Measurements from ENCODE around the gene XXYLT1.

XXYLT1 gene

GRCh38 chr3:195198426-195199346 lies 72.3 kb downstream of the XXYLT1 start:
- Histone ChIP-seq H3K4me1 (peaks cover 33 to 48% (median 40%) of the 10 kb centered on the region in 10 experiments), H3K27ac (no peak overlapping the region), H3K4me2 (peak overlapping the region in 7 of 11 experiments; percentile 11 to 60 (median 40); a peak in 12 of 22 replicates), H3K27me3 (no peaks in the 10 kb centered on the region), H3K4me3 (no peak overlapping the region), H3K36me3 (peaks cover 0 to 11% (median 7%) of the 10 kb centered on the region in 11 experiments; a peak in 7 of 22 replicates), H3K9me3 (replicated peaks in 1 of 11) (peaks cover 0 to 5% (median 0%) of the 10 kb centered on the region in 11 experiments; a peak in 2 of 22 replicates), H4K20me1 (peaks cover 5 to 44% (median 19%) of the 10 kb centered on the region in 11 experiments; a peak in 17 of 22 replicates), H3K9ac (no peak overlapping the region)
- TF ChIP-seq Cebpa-rat (IDR thresholded peaks at IDR 0.05) = no peak

DNA sequence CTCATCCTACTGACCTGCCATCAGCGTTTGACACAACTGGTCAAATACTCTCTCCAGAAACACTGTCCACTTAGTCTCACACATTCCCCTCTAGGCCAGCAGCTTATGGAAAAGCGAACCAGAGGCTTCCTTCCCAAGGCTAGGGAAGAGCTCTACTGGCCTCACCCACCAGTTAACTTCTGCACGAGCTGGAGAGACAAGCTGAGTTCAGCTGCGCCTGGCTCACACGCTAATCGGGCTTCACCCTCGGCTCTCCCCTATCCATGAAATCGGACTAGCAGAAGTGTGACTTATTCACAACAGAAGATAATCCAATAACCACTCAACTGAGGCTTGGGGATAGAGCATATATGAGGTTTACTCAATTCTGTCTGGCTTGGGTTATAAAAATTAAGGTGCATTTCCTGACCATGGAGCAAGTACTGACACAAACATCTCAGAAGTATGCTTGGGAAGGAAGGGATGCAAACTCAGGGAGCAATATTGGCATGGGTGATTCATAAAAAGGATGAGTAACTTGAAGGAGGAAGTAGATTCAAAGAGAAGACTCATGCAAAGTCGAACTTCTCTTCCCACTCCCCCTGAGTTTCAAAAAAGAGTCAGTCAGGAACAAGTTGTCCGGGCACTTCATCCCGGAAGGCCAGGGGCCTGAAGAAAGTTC lies 73.1 kb downstream of the XXYLT1 start:
- H4K20me1 ChIP-seq = peaks cover 5 to 36% (median 15%) of the 10 kb centered on the region in 11 experiments; a peak in 15 of 22 replicates
- H3K4me1 ChIP-seq = peaks cover 30 to 48% (median 39%) of the 10 kb centered on the region in 10 experiments
- no peaks in the 10 kb centered on the region for H3K27me3 ChIP-seq
- H3K9me3 ChIP-seq (replicated peaks in 1 of 11) = peaks cover 0 to 6% (median 0%) of the 10 kb centered on the region in 11 experiments; a peak in 6 of 22 replicates
- peaks cover 0 to 11% (median 7%) of the 10 kb centered on the region in 11 experiments; a peak in 7 of 22 replicates for H3K36me3 ChIP-seq
- H3K4me3 ChIP-seq = no peak overlapping the region
- H3K9ac ChIP-seq = no peak overlapping the region
- no peak overlapping the region for H3K27ac ChIP-seq
- no peak for TF ChIP-seq Cebpa-rat (IDR thresholded peaks at IDR 0.05)
- peak overlapping the region in 7 of 11 experiments; percentile 11 to 60 (median 40); a peak in 12 of 22 replicates for H3K4me2 ChIP-seq

- H3K27me3 ChIP-seq = no peaks in the 10 kb centered on the region
- peaks cover 5 to 34% (median 15%) of the 10 kb centered on the region in 11 experiments; a peak in 15 of 22 replicates for H4K20me1 ChIP-seq
- no peak overlapping the region for H3K27ac ChIP-seq
- peaks cover 0 to 20% (median 11%) of the 10 kb centered on the region in 11 experiments; a peak in 13 of 22 replicates for H3K36me3 ChIP-seq
- peaks cover 26 to 45% (median 36%) of the 10 kb centered on the region in 10 experiments for H3K4me1 ChIP-seq
- H3K4me3 ChIP-seq = no peak overlapping the region
- H3K9ac ChIP-seq = no peak overlapping the region
- H3K9me3 ChIP-seq (replicated peaks in 1 of 11) = peaks cover 11 to 21% (median 16%) of the 10 kb centered on the region in 11 experiments
- TF ChIP-seq Cebpa-rat (IDR thresholded peaks at IDR 0.05) = no peak
- H3K4me2 ChIP-seq = peak overlapping the region in 10 of 11 experiments; percentile 37 to 83 (median 66); a peak in 20 of 22 replicates
These were observed 74.7 kb downstream of the XXYLT1 start for GRCh38 chr3:195196266-195196665.

DNA sequence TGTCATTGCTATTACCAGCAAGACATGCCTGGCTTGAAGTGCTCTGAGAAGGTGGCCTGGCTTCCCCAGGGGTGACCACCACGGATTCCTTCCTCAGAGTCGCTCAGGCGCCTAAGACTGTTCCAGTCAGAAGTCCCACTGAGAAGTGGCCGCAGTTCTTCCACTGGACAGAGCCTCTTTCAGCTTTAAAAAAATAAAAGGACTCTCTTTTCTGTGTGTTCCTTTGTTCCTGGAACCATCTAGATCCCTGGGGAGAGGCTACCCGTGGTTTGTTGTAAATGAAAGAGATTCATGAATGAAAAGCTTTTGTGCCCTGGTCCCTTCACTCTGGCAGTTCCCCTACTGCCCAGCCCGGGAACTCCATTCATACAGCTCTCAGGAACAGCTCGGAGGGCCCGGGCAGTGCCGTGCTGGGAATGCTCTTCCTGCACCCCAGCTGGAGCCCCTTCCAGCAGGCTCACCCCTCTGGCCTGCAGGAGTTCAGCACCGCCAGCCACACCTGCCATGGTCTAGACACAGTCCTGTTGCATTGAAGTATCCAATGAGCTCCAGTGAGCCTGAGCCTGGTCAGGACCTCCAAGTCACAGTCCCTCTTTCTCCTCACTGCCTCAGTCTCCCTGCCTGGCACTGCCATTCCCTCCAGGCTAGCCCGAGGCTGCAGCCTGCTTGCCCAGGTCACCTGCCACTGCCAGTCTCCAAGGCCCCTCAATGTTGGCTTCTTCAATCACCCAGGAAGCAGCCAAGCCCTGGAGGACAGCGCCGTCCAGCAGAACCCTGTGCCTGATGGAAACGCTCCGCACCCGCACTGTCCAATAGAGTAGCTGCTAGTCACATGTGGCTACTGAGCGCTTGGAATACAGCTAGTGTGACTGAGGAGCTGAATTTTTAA lies 75.4 kb downstream of the XXYLT1 start:
- Histone ChIP-seq H3K27me3 (no peaks in the 10 kb centered on the region), H3K4me1 (peaks cover 22 to 43% (median 34%) of the 10 kb centered on the region in 10 experiments), H3K4me2 (peak overlapping the region; percentile 37 to 83 (median 66)), H3K9me3 (replicated peaks in 1 of 11) (peaks cover 18 to 28% (median 23%) of the 10 kb centered on the region in 11 experiments), H3K9ac (peak overlapping the region in 1 of 11 experiments; percentile 27; a peak in 1 of 22 replicates), H3K27ac (peak overlapping the region in 2 of 11 experiments; percentile 2 to 4; a peak in 1 of 22 replicates), H3K4me3 (no peak overlapping the region), H4K20me1 (peaks cover 5 to 34% (median 15%) of the 10 kb centered on the region in 11 experiments; a peak in 15 of 22 replicates), H3K36me3 (peaks cover 0 to 22% (median 11%) of the 10 kb centered on the region in 11 experiments; a peak in 13 of 22 replicates)
- no peak for TF ChIP-seq Cebpa-rat (IDR thresholded peaks at IDR 0.05)

DNA sequence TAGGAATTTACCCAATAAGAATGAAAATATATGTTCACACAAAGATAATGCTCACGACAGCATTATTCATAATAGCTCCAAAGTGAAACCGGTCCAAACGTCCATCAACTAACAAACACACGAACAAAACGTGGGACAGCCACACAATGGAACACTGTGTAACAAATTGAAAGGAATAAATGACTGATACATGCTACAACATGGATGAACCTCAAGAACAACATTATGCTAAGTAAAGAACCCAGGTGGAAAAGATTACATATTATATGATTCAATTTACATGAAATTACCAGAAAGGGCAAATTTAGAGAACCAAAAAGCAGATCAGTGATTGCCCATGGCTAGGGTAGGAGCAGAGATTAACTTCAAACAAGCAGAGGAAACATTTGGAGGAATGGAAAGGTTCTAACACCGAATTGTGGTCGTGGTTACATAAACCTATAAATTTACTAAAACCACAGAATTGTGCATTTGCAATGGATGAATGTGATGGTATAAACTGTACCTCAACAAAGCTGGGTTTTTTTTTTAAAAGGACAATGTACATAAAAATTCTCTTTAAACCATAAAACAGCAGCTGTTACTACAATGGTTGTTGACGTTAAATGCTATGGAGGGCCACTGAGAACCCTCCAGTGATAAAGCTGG lies 76.3 kb downstream of the XXYLT1 start:
- peaks cover 25 to 36% (median 29%) of the 10 kb centered on the region in 11 experiments for H3K9me3 ChIP-seq (replicated peaks in 1 of 11)
- H3K27ac ChIP-seq = no peak overlapping the region
- H3K4me1 ChIP-seq = peaks cover 22 to 43% (median 34%) of the 10 kb centered on the region in 10 experiments
- H3K4me3 ChIP-seq = no peak overlapping the region
- peak overlapping the region; percentile 37 to 83 (median 66); a peak in 20 of 22 replicates for H3K4me2 ChIP-seq
- no peaks in the 10 kb centered on the region for H3K27me3 ChIP-seq
- H4K20me1 ChIP-seq = peaks cover 5 to 34% (median 15%) of the 10 kb centered on the region in 11 experiments; a peak in 15 of 22 replicates
- no peak for TF ChIP-seq Cebpa-rat (IDR thresholded peaks at IDR 0.05)
- peaks cover 0 to 16% (median 6%) of the 10 kb centered on the region in 11 experiments; a peak in 12 of 22 replicates for H3K36me3 ChIP-seq
- no peak overlapping the region for H3K9ac ChIP-seq

DNA sequence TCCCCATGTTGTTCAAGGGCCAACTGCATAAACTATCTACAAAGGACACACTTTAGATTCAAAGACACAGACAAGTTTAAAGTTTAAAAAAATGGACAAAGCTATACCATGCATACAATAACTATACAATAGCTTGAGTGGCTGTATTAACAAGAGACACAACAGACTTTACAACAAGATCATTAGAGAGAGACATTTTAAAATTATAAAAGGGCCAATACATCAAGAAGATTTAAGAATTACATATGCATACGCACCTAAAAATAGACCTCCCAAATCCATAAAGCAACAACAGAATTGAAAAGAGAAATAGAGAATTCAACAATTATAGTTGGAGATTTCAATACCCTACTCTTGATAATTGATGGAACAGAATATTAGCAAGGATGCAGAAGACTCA lies 79.4 kb downstream of the XXYLT1 start:
- no peak overlapping the region for H3K27ac ChIP-seq
- H3K9me3 ChIP-seq (replicated peaks in 1 of 11) = peaks cover 25 to 38% (median 31%) of the 10 kb centered on the region in 11 experiments
- TF ChIP-seq Cebpa-rat (IDR thresholded peaks at IDR 0.05) = no peak
- no peak overlapping the region for H3K4me3 ChIP-seq
- peaks cover 0 to 24% (median 11%) of the 10 kb centered on the region in 11 experiments; a peak in 13 of 22 replicates for H4K20me1 ChIP-seq
- no peaks in the 10 kb centered on the region for H3K27me3 ChIP-seq
- H3K4me2 ChIP-seq = no peak overlapping the region
- peaks cover 22 to 35% (median 29%) of the 10 kb centered on the region in 10 experiments for H3K4me1 ChIP-seq
- peaks cover 0 to 15% (median 6%) of the 10 kb centered on the region in 11 experiments; a peak in 11 of 22 replicates for H3K36me3 ChIP-seq
- no peak overlapping the region for H3K9ac ChIP-seq

- Histone ChIP-seq H3K27me3 (no peaks in the 10 kb centered on the region), H4K20me1 (peaks cover 0 to 7% (median 0%) of the 10 kb centered on the region in 11 experiments; a peak in 4 of 22 replicates), H3K9ac (no peak overlapping the region)
These were observed 81.1 kb downstream of the XXYLT1 start for GRCh38 chr3:195189821-195190220.

More at GRCh38 chr3:195189821-195190220, 81.1 kb downstream of the XXYLT1 start:
- H3K9me3 ChIP-seq (replicated peaks in 1 of 11) = peaks cover 25 to 38% (median 31%) of the 10 kb centered on the region in 11 experiments
- no peak overlapping the region for H3K4me2 ChIP-seq
- peaks cover 0 to 15% (median 6%) of the 10 kb centered on the region in 11 experiments; a peak in 11 of 22 replicates for H3K36me3 ChIP-seq
- H3K4me1 ChIP-seq = peaks cover 21 to 35% (median 28%) of the 10 kb centered on the region in 10 experiments
- TF ChIP-seq Cebpa-rat (IDR thresholded peaks at IDR 0.05) = no peak
- no peak overlapping the region for H3K4me3 ChIP-seq
- H3K27ac ChIP-seq = no peak overlapping the region

All from BLaER1 treated with 17β-estradiol and CSF1 and Interleukin-3, amounts not matched to agents 10 nM and 100 nM (cell line).